Measurements from ENCODE around the gene PPY.
"Not testable (repeated sequence)": the region's sequence is repeated elsewhere in the genome, so short reads cannot be mapped to it uniquely, and the experiment has no call there.

Gene PPY

GRCh38 chr17:43931062-43931571, 11.2 kb downstream of the PPY start:
- DNase-seq (ENCODE audit: low spot score): no peak

GRCh38 chr17:43928609-43929008, 13.7 kb downstream of the PPY start:
- no peak for DNase-seq (ENCODE audit: low spot score)

- not testable (repeated sequence) for DNase-seq (ENCODE audit: low spot score)
Observed at GRCh38 chr17:43927929-43928328, 14.3 kb downstream of the PPY start.

GRCh38 chr17:43927060-43927864, 15.0 kb downstream of the PPY start:
- DNase-seq (ENCODE audit: low spot score): no peak

- DNase-seq (ENCODE audit: low spot score): no peak
Observed at GRCh38 chr17:43924558-43924957, 17.7 kb downstream of the PPY start.

- DNase-seq (ENCODE audit: low spot score): no peak
Observed at GRCh38 chr17:43920500-43921095, 21.7 kb downstream of the PPY start.

- DNase-seq (ENCODE audit: low spot score): no peak
Observed at GRCh38 chr17:43918026-43918389, 24.3 kb downstream of the PPY start.

GRCh38 chr17:43917348-43918025, 24.8 kb downstream of the PPY start:
- DNase-seq (ENCODE audit: low spot score): no peak

- DNase-seq (ENCODE audit: low spot score): no peak
Observed at GRCh38 chr17:43917016-43917347, 25.3 kb downstream of the PPY start.

- no peak for DNase-seq (ENCODE audit: low spot score)
Observed at GRCh38 chr17:43916385-43916784, 25.9 kb downstream of the PPY start.

GRCh38 chr17:43915559-43915958, 26.7 kb downstream of the PPY start:
- DNase-seq (ENCODE audit: low spot score): no peak

GRCh38 chr17:43914451-43914850, 27.8 kb downstream of the PPY start:
- no peak for DNase-seq (ENCODE audit: low spot score)

- no peak for DNase-seq (ENCODE audit: low spot score)
Observed at GRCh38 chr17:43913584-43913983, 28.7 kb downstream of the PPY start.

GRCh38 chr17:43912635-43913304, 29.5 kb downstream of the PPY start:
- DNase-seq (ENCODE audit: low spot score): no peak

GRCh38 chr17:43911904-43912303, 30.4 kb downstream of the PPY start:
- DNase-seq (ENCODE audit: low spot score): no peak

GRCh38 chr17:43909537-43910231, 32.6 kb downstream of the PPY start:
- no peak for DNase-seq (ENCODE audit: low spot score)

- DNase-seq (ENCODE audit: low spot score): peak; percentile 69
Observed at GRCh38 chr17:43907998-43908721, 34.1 kb downstream of the PPY start.

GRCh38 chr17:43907425-43907981, 34.8 kb downstream of the PPY start, which contains the start of gene MPP2:
TSS of gene MPP2 (minus strand) at chr17:43907536. CDS start at chr17:43904460, 3,076 bp downstream.
- peak; percentile 57 for DNase-seq (ENCODE audit: low spot score)

- no peak for DNase-seq (ENCODE audit: low spot score)
Observed at GRCh38 chr17:43906951-43907424, 35.3 kb downstream of the PPY start.

- no peak for DNase-seq (ENCODE audit: low spot score)
Observed at GRCh38 chr17:43905985-43906852, 36.1 kb downstream of the PPY start.
